HepG2 (cell line): ENCODE measurements around the gene APOA1. TPM values are rescaled to one million over a fixed set of nuclear protein-coding genes. Genes with fewer than 3 reads are reported as not detected.

ENCODE experiments used
- FOXJ3 ChIP-seq: sonication (generic); formaldehyde crosslinking; IDR thresholded peaks from 2 replicates; pipeline ENCODE4 v1.4.0; 2020; ENCODE audit warnings: missing genetic modification reagents, mild to moderate bottlenecking, borderline replicate concordance
- FOXP1 ChIP-seq, 2 experiments: fragments of 450-650 bp in 1 of 2; IDR thresholded peaks; 2 replicates each; pipeline ENCODE4 v1.6.1; 2017 to 2018; ENCODE audit warnings: antibody characterized with exemption in 1 of 2
- KLF6 ChIP-seq: IDR thresholded peaks from 2 replicates; pipeline ENCODE4 v1.8.0; 2016; ENCODE audit warnings: missing biosample characterization, missing genetic modification reagents
- MIER3 ChIP-seq: IDR thresholded peaks from 2 replicates; pipeline ENCODE4 v1.6.1; 2016; ENCODE audit warnings: missing compliant biosample characterization, borderline replicate concordance
- NFATC3 ChIP-seq: sonication (generic); formaldehyde crosslinking; IDR thresholded peaks from 2 replicates; pipeline ENCODE4 v1.5.1; 2020; ENCODE audit warnings: mild to moderate bottlenecking, missing genetic modification reagents
- ZFP1 ChIP-seq: IDR thresholded peaks from 2 replicates; pipeline ENCODE4 v1.6.1; 2016
- ZNF160 ChIP-seq: sonication (generic); formaldehyde crosslinking; IDR thresholded peaks from 2 replicates; pipeline ENCODE4 v1.8.0; 2022; ENCODE audit warnings: mild to moderate bottlenecking, inconsistent platforms, missing genetic modification reagents
- ZNF20 ChIP-seq: sonication (generic); formaldehyde crosslinking; IDR thresholded peaks from 2 replicates; pipeline ENCODE4 v1.4.0; 2020; ENCODE audit warnings: mild to moderate bottlenecking, moderate library complexity, missing genetic modification reagents
- ZNF567 ChIP-seq: sonication (generic); formaldehyde crosslinking; IDR thresholded peaks from 2 replicates; pipeline ENCODE4 v1.8.1; 2023; ENCODE audit warnings: mild to moderate bottlenecking, missing genetic modification reagents, borderline replicate concordance
- polyA plus RNA-seq, 8 experiments: library from polyadenylated mRNA; depleted of rRNA in 3 of 8; stranded (reverse) in 7 of 8; unstranded in 1 of 8; fragments of >200 nt; fragmentation: Illumina TruSeq in 4 of 8; extraction: Trizol in 4 of 8; gene quantifications; 2 replicates each; pipeline versions ENCODE4 v1.2.1 to v1.2.3, GENCODE V29; 2011 to 2016; ENCODE audit warnings: low read depth in 4 of 8, missing spikeins in 1 of 8, mixed read lengths in 1 of 8; ENCODE audit not compliant: insufficient read depth in 1 of 8
- total RNA-seq, 5 experiments: library from RNA; depleted of rRNA; stranded (reverse); fragments of >200 nt; fragmentation: Illumina TruSeq; extraction: Trizol; gene quantifications; 2 replicates each; pipeline ENCODE4 v1.2.3, GENCODE V29; 2016; ENCODE audit warnings: low read depth in 1 of 5
- TF ChIP-seq, protein P1 (sequence below): sonication (generic); formaldehyde crosslinking; IDR thresholded peaks from 2 replicates; pipeline ENCODE4 v1.4.0; 2020; ENCODE audit warnings: missing genetic modification reagents
- TF ChIP-seq, protein P2 (sequence below): sonication (generic); formaldehyde crosslinking; IDR thresholded peaks from 2 replicates; pipeline ENCODE4 v1.4.0; 2020; ENCODE audit warnings: low read depth, mild to moderate bottlenecking, missing genetic modification reagents
- TF ChIP-seq, protein P3 (sequence below): sonication (generic); formaldehyde crosslinking; IDR thresholded peaks from 2 replicates; pipeline ENCODE4 v1.9.0; 2022; ENCODE audit warnings: low read depth, missing genetic modification reagents
- TF ChIP-seq, protein P4 (sequence below): sonication (generic); formaldehyde crosslinking; conservative IDR thresholded peaks from 2 replicates; pipeline ENCODE4 v1.4.0; 2020; ENCODE audit warnings: missing genetic modification reagents
- TF ChIP-seq, protein P5 (sequence below): IDR thresholded peaks from 2 replicates; pipeline ENCODE4 v1.6.1; 2016; ENCODE audit warnings: missing compliant biosample characterization, missing genetic modification reagents, borderline replicate concordance

Gene APOA1
- total and polyA plus RNA-seq, 2 of the 13 experiments (the other 11 are each of a cell fraction or from before 2014, with no cell fraction given): 1,973 to 5,485 TPM

DNA sequence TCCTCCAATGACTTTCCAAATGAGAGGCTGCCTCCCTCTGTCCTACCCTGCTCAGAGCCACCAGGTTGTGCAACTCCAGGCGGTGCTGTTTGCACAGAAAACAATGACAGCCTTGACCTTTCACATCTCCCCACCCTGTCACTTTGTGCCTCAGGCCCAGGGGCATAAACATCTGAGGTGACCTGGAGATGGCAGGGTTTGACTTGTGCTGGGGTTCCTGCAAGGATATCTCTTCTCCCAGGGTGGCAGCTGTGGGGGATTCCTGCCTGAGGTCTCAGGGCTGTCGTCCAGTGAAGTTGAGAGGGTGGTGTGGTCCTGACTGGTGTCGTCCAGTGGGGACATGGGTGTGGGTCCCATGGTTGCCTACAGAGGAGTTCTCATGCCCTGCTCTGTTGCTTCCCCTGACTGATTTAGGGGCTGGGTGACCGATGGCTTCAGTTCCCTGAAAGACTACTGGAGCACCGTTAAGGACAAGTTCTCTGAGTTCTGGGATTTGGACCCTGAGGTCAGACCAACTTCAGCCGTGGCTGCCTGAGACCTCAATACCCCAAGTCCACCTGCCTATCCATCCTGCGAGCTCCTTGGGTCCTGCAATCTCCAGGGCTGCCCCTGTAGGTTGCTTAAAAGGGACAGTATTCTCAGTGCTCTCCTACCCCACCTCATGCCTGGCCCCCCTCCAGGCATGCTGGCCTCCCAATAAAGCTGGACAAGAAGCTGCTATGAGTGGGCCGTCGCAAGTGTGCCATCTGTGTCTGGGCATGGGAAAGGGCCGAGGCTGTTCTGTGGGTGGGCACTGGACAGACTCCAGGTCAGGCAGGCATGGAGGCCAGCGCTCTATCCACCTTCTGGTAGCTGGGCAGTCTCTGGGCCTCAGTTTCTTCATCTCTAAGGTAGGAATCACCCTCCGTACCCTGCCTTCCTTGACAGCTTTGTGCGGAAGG lies 4.8 kb downstream of the APOA1 start (continued):
- TF ChIP-seq, protein P1, sequence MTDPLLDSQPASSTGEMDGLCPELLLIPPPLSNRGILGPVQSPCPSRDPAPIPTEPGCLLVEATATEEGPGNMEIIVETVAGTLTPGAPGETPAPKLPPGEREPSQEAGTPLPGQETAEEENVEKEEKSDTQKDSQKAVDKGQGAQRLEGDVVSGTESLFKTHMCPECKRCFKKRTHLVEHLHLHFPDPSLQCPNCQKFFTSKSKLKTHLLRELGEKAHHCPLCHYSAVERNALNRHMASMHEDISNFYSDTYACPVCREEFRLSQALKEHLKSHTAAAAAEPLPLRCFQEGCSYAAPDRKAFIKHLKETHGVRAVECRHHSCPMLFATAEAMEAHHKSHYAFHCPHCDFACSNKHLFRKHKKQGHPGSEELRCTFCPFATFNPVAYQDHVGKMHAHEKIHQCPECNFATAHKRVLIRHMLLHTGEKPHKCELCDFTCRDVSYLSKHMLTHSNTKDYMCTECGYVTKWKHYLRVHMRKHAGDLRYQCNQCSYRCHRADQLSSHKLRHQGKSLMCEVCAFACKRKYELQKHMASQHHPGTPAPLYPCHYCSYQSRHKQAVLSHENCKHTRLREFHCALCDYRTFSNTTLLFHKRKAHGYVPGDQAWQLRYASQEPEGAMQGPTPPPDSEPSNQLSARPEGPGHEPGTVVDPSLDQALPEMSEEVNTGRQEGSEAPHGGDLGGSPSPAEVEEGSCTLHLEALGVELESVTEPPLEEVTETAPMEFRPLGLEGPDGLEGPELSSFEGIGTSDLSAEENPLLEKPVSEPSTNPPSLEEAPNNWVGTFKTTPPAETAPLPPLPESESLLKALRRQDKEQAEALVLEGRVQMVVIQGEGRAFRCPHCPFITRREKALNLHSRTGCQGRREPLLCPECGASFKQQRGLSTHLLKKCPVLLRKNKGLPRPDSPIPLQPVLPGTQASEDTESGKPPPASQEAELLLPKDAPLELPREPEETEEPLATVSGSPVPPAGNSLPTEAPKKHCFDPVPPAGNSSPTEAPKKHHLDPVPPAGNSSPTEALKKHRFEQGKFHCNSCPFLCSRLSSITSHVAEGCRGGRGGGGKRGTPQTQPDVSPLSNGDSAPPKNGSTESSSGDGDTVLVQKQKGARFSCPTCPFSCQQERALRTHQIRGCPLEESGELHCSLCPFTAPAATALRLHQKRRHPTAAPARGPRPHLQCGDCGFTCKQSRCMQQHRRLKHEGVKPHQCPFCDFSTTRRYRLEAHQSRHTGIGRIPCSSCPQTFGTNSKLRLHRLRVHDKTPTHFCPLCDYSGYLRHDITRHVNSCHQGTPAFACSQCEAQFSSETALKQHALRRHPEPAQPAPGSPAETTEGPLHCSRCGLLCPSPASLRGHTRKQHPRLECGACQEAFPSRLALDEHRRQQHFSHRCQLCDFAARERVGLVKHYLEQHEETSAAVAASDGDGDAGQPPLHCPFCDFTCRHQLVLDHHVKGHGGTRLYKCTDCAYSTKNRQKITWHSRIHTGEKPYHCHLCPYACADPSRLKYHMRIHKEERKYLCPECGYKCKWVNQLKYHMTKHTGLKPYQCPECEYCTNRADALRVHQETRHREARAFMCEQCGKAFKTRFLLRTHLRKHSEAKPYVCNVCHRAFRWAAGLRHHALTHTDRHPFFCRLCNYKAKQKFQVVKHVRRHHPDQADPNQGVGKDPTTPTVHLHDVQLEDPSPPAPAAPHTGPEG (CRISPR knock-in tag): peak; percentile 87
- TF ChIP-seq ZNF20 (CRISPR knock-in tag) (no peak), ZFP1 (CRISPR knock-in tag) (0 out of 2 replicates have a peak, but pooled peaks have one; percentile 77), KLF6 (CRISPR knock-in tag) (peak; percentile 41; the same call in 1 of the 2 replicates), FOXP1 (IDR thresholded peaks at IDR 0.05) (peak; percentile 55; the same call in 1 of the 2 replicates), FOXP1 (CRISPR knock-in tag; IDR thresholded peaks at IDR 0.05) (peak; percentile 96), MIER3 (CRISPR knock-in tag) (peak; percentile 99), ZNF160 (CRISPR knock-in tag) (peak; percentile 39; the same call in 1 of the 2 replicates), FOXJ3 (CRISPR knock-in tag) (peak; percentile 98), ZNF567 (peak; percentile 85; the same call in 1 of the 2 replicates), NFATC3 (CRISPR knock-in tag) (no peak; the same call in 1 of the 2 replicates)
- TF ChIP-seq, protein P2, sequence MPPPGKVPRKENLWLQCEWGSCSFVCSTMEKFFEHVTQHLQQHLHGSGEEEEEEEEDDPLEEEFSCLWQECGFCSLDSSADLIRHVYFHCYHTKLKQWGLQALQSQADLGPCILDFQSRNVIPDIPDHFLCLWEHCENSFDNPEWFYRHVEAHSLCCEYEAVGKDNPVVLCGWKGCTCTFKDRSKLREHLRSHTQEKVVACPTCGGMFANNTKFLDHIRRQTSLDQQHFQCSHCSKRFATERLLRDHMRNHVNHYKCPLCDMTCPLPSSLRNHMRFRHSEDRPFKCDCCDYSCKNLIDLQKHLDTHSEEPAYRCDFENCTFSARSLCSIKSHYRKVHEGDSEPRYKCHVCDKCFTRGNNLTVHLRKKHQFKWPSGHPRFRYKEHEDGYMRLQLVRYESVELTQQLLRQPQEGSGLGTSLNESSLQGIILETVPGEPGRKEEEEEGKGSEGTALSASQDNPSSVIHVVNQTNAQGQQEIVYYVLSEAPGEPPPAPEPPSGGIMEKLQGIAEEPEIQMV: peak; percentile 82; the same call in 1 of the 2 replicates
- TF ChIP-seq, protein P3, sequence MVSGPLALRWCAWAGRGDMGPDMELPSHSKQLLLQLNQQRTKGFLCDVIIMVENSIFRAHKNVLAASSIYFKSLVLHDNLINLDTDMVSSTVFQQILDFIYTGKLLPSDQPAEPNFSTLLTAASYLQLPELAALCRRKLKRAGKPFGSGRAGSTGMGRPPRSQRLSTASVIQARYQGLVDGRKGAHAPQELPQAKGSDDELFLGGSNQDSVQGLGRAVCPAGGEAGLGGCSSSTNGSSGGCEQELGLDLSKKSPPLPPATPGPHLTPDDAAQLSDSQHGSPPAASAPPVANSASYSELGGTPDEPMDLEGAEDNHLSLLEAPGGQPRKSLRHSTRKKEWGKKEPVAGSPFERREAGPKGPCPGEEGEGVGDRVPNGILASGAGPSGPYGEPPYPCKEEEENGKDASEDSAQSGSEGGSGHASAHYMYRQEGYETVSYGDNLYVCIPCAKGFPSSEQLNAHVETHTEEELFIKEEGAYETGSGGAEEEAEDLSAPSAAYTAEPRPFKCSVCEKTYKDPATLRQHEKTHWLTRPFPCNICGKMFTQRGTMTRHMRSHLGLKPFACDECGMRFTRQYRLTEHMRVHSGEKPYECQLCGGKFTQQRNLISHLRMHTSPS (CRISPR knock-in tag): peak; percentile 96
- TF ChIP-seq, protein P4, sequence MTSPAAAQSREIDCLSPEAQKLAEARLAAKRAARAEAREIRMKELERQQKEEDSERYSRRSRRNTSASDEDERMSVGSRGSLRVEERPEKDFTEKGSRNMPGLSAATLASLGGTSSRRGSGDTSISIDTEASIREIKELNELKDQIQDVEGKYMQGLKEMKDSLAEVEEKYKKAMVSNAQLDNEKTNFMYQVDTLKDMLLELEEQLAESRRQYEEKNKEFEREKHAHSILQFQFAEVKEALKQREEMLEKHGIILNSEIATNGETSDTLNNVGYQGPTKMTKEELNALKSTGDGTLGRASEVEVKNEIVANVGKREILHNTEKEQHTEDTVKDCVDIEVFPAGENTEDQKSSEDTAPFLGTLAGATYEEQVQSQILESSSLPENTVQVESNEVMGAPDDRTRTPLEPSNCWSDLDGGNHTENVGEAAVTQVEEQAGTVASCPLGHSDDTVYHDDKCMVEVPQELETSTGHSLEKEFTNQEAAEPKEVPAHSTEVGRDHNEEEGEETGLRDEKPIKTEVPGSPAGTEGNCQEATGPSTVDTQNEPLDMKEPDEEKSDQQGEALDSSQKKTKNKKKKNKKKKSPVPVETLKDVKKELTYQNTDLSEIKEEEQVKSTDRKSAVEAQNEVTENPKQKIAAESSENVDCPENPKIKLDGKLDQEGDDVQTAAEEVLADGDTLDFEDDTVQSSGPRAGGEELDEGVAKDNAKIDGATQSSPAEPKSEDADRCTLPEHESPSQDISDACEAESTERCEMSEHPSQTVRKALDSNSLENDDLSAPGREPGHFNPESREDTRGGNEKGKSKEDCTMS (CRISPR knock-in tag): no peak
- TF ChIP-seq, protein P5, sequence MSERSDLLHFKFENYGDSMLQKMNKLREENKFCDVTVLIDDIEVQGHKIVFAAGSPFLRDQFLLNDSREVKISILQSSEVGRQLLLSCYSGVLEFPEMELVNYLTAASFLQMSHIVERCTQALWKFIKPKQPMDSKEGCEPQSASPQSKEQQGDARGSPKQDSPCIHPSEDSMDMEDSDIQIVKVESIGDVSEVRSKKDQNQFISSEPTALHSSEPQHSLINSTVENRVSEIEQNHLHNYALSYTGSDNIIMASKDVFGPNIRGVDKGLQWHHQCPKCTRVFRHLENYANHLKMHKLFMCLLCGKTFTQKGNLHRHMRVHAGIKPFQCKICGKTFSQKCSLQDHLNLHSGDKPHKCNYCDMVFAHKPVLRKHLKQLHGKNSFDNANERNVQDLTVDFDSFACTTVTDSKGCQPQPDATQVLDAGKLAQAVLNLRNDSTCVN (CRISPR knock-in tag): peak; percentile 88
